Measurements from ENCODE around the gene SLC35F4. TPM values are rescaled to one million over a fixed set of nuclear protein-coding genes. Genes with fewer than 3 reads are reported as not detected.

SLC35F4 gene
- total RNA-seq, 1 experiment from 2014 or later: not detected

DNA sequence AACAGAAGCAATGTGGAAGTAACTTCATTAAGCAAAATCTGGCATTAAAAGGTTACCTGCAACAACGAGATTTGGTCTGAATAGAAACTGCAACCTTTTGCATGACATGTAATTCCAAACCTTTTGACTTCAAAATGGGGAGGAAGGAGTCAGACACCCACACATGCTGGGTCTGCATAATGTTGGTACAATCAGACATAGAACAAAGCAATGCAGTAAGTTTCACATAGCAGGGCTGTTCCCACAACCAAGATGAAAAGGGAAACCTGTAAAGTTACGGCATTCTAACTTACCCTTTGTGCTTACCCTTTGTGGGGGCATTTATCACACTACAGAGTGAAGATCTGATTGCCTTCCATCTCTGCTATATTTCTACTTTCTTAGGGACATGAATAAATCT lies 10.1 kb upstream of the SLC35F4 start:
- Histone ChIP-seq H3K23me2 (ENCODE audit: insufficient read length, low read depth, low read length, poor library complexity, severe bottlenecking) (no peaks in the 10 kb centered on the region), H2BK12ac (ENCODE audit: insufficient read length, low read depth, low read length) (no peak overlapping the region), H3K4me1 (ENCODE audit: insufficient read depth, low read length) (no peaks in the 10 kb centered on the region; the same call in 1 of the 2 replicates), H4K20me1 (ENCODE audit: control insufficient read depth, insufficient read depth, insufficient read length) (no peaks in the 10 kb centered on the region), H3K18ac (ENCODE audit: insufficient read length, low read depth, low read length) (no peak overlapping the region), H3T11ph (ENCODE audit: low read length) (no peak overlapping the region), H4K5ac (ENCODE audit: insufficient read length, low read depth, low read length) (no peak overlapping the region), H3K27me3 (ENCODE audit: insufficient read depth, low read length) (no peaks in the 10 kb centered on the region), H3K14ac (ENCODE audit: insufficient read depth, low read length) (no peak overlapping the region), H3K9ac (ENCODE audit: extremely low read depth, insufficient read length, low read length) (no peak overlapping the region), H4K91ac (ENCODE audit: insufficient read length, low read depth, low read length) (no peak overlapping the region), H3K79me1 (ENCODE audit: insufficient read depth, low read depth, low read length, poor library complexity, severe bottlenecking) (no peaks in the 10 kb centered on the region), H3K56ac (ENCODE audit: insufficient read length, low read depth, low read length) (no peak overlapping the region), H2AK5ac (ENCODE audit: insufficient read length, low read length) (no peak overlapping the region), H2AFZ (ENCODE audit: low read length) (no peak overlapping the region), H3K27ac (ENCODE audit: insufficient read length, low read depth, low read length) (no peak overlapping the region), H3K23ac (ENCODE audit: insufficient read length, low read depth, low read length) (no peak overlapping the region), H2BK20ac (ENCODE audit: low read depth, low read length, poor library complexity, severe bottlenecking) (no peak overlapping the region), H2BK15ac (ENCODE audit: low read depth, low read length) (no peak overlapping the region), H2BK5ac (ENCODE audit: insufficient read length, low read length) (no peak overlapping the region), H3K4me2 (ENCODE audit: insufficient read depth, insufficient read length, low read length) (no peak overlapping the region), H3K79me2 (ENCODE audit: insufficient read depth, low read length) (no peaks in the 10 kb centered on the region), H2BK120ac (ENCODE audit: low read depth, low read length, poor library complexity, severe bottlenecking) (no peak overlapping the region), H3K4ac (ENCODE audit: low read depth, low read length) (no peak overlapping the region), H3K9me3 (ENCODE audit: control insufficient read depth, low read depth, low read length) (no peaks in the 10 kb centered on the region), H4K8ac (replicated peaks; ENCODE audit: insufficient read length, low read depth, low read length) (no peak overlapping the region)
- WGBS (ENCODE audit: extremely low coverage, insufficient read length, low lambda C conversion rate): no CpG with 5 or more reads among the region's 2 CpGs
- Mint-ChIP-seq H3K9me3 (peaks cover 9 to 10% of the 10 kb centered on the region in 2 experiments), H3K27ac (no peak overlapping the region), H3K36me3 (ENCODE audit: insufficient read depth in 1 of 3, low read depth in 3 of 3) (peaks cover 0 to 8% (median 4%) of the 10 kb centered on the region in 3 experiments; a peak in 4 of 7 replicates), H3K4me1 (peaks cover 22% of the 10 kb centered on the region in 2 experiments), H3K27me3 (ENCODE audit: low read depth) (no peaks in the 10 kb centered on the region), H3K4me3 (no peak overlapping the region)
- DNase-seq: no peak
- TF ChIP-seq, protein P1, sequence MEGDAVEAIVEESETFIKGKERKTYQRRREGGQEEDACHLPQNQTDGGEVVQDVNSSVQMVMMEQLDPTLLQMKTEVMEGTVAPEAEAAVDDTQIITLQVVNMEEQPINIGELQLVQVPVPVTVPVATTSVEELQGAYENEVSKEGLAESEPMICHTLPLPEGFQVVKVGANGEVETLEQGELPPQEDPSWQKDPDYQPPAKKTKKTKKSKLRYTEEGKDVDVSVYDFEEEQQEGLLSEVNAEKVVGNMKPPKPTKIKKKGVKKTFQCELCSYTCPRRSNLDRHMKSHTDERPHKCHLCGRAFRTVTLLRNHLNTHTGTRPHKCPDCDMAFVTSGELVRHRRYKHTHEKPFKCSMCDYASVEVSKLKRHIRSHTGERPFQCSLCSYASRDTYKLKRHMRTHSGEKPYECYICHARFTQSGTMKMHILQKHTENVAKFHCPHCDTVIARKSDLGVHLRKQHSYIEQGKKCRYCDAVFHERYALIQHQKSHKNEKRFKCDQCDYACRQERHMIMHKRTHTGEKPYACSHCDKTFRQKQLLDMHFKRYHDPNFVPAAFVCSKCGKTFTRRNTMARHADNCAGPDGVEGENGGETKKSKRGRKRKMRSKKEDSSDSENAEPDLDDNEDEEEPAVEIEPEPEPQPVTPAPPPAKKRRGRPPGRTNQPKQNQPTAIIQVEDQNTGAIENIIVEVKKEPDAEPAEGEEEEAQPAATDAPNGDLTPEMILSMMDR (conservative IDR thresholded peaks at IDR 0.05): no peak
